ENCODE results near the gene S100A6. TPM values are rescaled to one million over a fixed set of nuclear protein-coding genes. Genes with fewer than 3 reads are reported as not detected.

S100A6 gene
- total RNA-seq, 1 experiment from 2014 or later = 19.2 TPM

GRCh38 chr1:153550827-153551500, 15.2 kb upstream of the S100A6 start (continued):
- TF ChIP-seq, protein P1, sequence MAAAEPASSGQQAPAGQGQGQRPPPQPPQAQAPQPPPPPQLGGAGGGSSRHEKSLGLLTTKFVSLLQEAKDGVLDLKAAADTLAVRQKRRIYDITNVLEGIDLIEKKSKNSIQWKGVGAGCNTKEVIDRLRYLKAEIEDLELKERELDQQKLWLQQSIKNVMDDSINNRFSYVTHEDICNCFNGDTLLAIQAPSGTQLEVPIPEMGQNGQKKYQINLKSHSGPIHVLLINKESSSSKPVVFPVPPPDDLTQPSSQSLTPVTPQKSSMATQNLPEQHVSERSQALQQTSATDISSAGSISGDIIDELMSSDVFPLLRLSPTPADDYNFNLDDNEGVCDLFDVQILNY (CRISPR knock-in tag; IDR thresholded peaks at IDR 0.05) = no peak
- TF ChIP-seq CREM (CRISPR knock-in tag; IDR thresholded peaks at IDR 0.05) = no peak

DNA sequence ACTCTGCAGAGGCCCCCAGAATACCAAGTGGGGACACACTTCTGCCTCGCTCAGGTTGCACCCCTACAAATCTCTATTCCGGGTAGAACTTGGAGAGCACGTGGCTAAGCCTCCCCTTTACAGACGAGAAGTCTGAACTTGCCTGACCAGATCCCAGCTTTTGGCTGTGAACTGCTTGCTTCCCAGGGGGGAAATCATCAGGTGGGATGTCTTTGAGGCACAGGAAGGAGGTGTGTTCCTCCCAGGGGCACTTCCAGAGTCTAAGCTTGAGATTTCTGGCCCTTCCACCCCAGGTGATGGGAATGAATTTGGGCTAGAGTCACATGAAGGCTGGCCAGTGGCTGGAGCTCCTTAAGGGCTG, 14.6 kb upstream of the S100A6 start:
- POLR2A ChIA-PET = no interaction called here
- H3K27ac Mint-ChIP-seq = no peak overlapping the region
- peaks cover 54% of the 10 kb centered on the region for H3K4me1 Mint-ChIP-seq
- no peaks in the 10 kb centered on the region for H3K9me3 Mint-ChIP-seq
- H3K36me3 Mint-ChIP-seq = no peaks in the 10 kb centered on the region
- no peaks in the 10 kb centered on the region; the same call in 1 of the 2 replicates for H3K27me3 Mint-ChIP-seq (ENCODE audit: low read depth)
- ATAC-seq (no peak), DNase-seq (ENCODE audit: low spot score) (no peak)
- TF ChIP-seq CREM (CRISPR knock-in tag; IDR thresholded peaks at IDR 0.05) = no peak
- TF ChIP-seq FOXK1 (CRISPR knock-in tag; IDR thresholded peaks at IDR 0.05) = no peak
- no peak for TF ChIP-seq ETV6 (CRISPR knock-in tag; IDR thresholded peaks at IDR 0.05)
- TF ChIP-seq ZNF232 (CRISPR knock-in tag; IDR thresholded peaks at IDR 0.05) = no peak
- no peak for TF ChIP-seq GTF2I (CRISPR knock-in tag; conservative IDR thresholded peaks at IDR 0.05)
- no peak for TF ChIP-seq JUN (CRISPR knock-in tag; IDR thresholded peaks at IDR 0.05)
- TF ChIP-seq NFYB (CRISPR knock-in tag; conservative IDR thresholded peaks at IDR 0.05; ENCODE audit: low read depth) = no peak
- TF ChIP-seq, protein P2, sequence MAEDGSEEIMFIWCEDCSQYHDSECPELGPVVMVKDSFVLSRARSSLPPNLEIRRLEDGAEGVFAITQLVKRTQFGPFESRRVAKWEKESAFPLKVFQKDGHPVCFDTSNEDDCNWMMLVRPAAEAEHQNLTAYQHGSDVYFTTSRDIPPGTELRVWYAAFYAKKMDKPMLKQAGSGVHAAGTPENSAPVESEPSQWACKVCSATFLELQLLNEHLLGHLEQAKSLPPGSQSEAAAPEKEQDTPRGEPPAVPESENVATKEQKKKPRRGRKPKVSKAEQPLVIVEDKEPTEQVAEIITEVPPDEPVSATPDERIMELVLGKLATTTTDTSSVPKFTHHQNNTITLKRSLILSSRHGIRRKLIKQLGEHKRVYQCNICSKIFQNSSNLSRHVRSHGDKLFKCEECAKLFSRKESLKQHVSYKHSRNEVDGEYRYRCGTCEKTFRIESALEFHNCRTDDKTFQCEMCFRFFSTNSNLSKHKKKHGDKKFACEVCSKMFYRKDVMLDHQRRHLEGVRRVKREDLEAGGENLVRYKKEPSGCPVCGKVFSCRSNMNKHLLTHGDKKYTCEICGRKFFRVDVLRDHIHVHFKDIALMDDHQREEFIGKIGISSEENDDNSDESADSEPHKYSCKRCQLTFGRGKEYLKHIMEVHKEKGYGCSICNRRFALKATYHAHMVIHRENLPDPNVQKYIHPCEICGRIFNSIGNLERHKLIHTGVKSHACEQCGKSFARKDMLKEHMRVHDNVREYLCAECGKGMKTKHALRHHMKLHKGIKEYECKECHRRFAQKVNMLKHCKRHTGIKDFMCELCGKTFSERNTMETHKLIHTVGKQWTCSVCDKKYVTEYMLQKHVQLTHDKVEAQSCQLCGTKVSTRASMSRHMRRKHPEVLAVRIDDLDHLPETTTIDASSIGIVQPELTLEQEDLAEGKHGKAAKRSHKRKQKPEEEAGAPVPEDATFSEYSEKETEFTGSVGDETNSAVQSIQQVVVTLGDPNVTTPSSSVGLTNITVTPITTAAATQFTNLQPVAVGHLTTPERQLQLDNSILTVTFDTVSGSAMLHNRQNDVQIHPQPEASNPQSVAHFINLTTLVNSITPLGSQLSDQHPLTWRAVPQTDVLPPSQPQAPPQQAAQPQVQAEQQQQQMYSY (CRISPR knock-in tag; IDR thresholded peaks at IDR 0.05) = no peak
- no peak for TF ChIP-seq USF1 (CRISPR knock-in tag; IDR thresholded peaks at IDR 0.05)
- TF ChIP-seq, protein P3, sequence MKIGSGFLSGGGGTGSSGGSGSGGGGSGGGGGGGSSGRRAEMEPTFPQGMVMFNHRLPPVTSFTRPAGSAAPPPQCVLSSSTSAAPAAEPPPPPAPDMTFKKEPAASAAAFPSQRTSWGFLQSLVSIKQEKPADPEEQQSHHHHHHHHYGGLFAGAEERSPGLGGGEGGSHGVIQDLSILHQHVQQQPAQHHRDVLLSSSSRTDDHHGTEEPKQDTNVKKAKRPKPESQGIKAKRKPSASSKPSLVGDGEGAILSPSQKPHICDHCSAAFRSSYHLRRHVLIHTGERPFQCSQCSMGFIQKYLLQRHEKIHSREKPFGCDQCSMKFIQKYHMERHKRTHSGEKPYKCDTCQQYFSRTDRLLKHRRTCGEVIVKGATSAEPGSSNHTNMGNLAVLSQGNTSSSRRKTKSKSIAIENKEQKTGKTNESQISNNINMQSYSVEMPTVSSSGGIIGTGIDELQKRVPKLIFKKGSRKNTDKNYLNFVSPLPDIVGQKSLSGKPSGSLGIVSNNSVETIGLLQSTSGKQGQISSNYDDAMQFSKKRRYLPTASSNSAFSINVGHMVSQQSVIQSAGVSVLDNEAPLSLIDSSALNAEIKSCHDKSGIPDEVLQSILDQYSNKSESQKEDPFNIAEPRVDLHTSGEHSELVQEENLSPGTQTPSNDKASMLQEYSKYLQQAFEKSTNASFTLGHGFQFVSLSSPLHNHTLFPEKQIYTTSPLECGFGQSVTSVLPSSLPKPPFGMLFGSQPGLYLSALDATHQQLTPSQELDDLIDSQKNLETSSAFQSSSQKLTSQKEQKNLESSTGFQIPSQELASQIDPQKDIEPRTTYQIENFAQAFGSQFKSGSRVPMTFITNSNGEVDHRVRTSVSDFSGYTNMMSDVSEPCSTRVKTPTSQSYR (CRISPR knock-in tag; IDR thresholded peaks at IDR 0.05) = no peak
- TF ChIP-seq ZNF425 (CRISPR knock-in tag; conservative IDR thresholded peaks at IDR 0.05) = no peak
- TF ChIP-seq TP53 (CRISPR knock-in tag; IDR thresholded peaks at IDR 0.05) = no peak
- TF ChIP-seq, protein P4, sequence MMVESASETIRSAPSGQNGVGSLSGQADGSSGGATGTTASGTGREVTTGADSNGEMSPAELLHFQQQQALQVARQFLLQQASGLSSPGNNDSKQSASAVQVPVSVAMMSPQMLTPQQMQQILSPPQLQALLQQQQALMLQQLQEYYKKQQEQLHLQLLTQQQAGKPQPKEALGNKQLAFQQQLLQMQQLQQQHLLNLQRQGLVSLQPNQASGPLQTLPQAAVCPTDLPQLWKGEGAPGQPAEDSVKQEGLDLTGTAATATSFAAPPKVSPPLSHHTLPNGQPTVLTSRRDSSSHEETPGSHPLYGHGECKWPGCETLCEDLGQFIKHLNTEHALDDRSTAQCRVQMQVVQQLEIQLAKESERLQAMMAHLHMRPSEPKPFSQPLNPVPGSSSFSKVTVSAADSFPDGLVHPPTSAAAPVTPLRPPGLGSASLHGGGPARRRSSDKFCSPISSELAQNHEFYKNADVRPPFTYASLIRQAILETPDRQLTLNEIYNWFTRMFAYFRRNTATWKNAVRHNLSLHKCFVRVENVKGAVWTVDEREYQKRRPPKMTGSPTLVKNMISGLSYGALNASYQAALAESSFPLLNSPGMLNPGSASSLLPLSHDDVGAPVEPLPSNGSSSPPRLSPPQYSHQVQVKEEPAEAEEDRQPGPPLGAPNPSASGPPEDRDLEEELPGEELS (CRISPR knock-in tag; IDR thresholded peaks at IDR 0.05) = no peak
- TF ChIP-seq TEAD4 (CRISPR knock-in tag; IDR thresholded peaks at IDR 0.05) = no peak
- H3K4me3 Mint-ChIP-seq = no peak overlapping the region
- CTCF ChIA-PET = interaction anchor here (0.7 to 5.7 kb wide), 10 partner anchors 10 to 150 kb away, joined by 3 to 52 read pairs (median 4); partner anchors contain the start of genes S100A13, S100A16 and S100A5
